ENCODE measurements around the gene COBL. TPM values are rescaled to one million over a fixed set of nuclear protein-coding genes. Genes with fewer than 3 reads are reported as not detected.

COBL gene
- total and polyA plus RNA-seq, 2 of the 4 experiments (the other 2 are of a cell fraction), result under 0.01 TPM; not detected in 1

- intact Hi-C loops (cut with micrococcal nuclease) (loop anchor here (10.0 kb wide), 1 partner anchor 465 kb away; no protein-coding TSS in a partner anchor), in situ Hi-C loops (cut with MboI; ENCODE audit: low sequenced_read_pairs) (loop anchor here (10.0 to 25.0 kb wide), 2 partner anchors 282 to 605 kb away; partner anchors contain the start of gene GRB10), dilution Hi-C loops (cut with HindIII; ENCODE audit: low sequenced_read_pairs, unreplicated experiment) (no loop called here)
- Histone ChIP-seq H3K14ac (replicated peaks; ENCODE audit: low read depth, low read length) (no peak overlapping the region), H3K4me3 (ENCODE audit: insufficient read depth, low read depth, low read length) (no peak overlapping the region), H3K79me1 (ENCODE audit: low read depth in 1 of 2, low read length in 2 of 2) (no peaks in the 10 kb centered on the region), H4K8ac (ENCODE audit: low read depth in 2 of 2, low read length in 2 of 2) (no peak overlapping the region), H2AK5ac (ENCODE audit: low read depth, low read length) (no peak overlapping the region), H3K27me3 (ENCODE audit: control insufficient read depth, insufficient read depth, low read length) (peaks cover 8% of the 10 kb centered on the region; the same call in 1 of the 2 replicates), H3K36me3 (ENCODE audit: control insufficient read depth, insufficient read depth, low read length) (no peaks in the 10 kb centered on the region), H2AK9ac (replicated peaks; ENCODE audit: low read depth, low read length, poor library complexity) (no peak overlapping the region), H2BK120ac (ENCODE audit: low read depth, low read length) (no peak overlapping the region), H3K4me1 (ENCODE audit: control insufficient read depth, insufficient read depth, low read length) (no peaks in the 10 kb centered on the region), H2BK5ac (ENCODE audit: low read depth, low read length, poor library complexity, severe bottlenecking) (no peak overlapping the region), H3K9me1 (ENCODE audit: insufficient read depth, low read length) (no peaks in the 10 kb centered on the region), H3K23ac (ENCODE audit: low read depth, low read length) (no peak overlapping the region), H4K5ac (ENCODE audit: low read depth, low read length) (no peak overlapping the region), H3K4ac (ENCODE audit: low read depth, low read length) (no peak overlapping the region), H2BK15ac (ENCODE audit: low read depth, low read length) (no peak overlapping the region), H3K4me2 (ENCODE audit: low read depth, low read length) (no peak overlapping the region), H3K18ac (ENCODE audit: low read depth, low read length) (no peak overlapping the region), H3K56ac (ENCODE audit: extremely low read depth, insufficient read depth, low read length) (no peak overlapping the region), H3K9me3 (ENCODE audit: control insufficient read depth, insufficient read depth, low read length) (no peaks in the 10 kb centered on the region), H4K91ac (ENCODE audit: insufficient read depth, low read depth, low read length) (no peak overlapping the region), H3K27ac (ENCODE audit: insufficient read depth, low read length) (no peak overlapping the region), H2AFZ (replicated peaks; ENCODE audit: low read length, poor library complexity) (no peak overlapping the region), H3K9ac (ENCODE audit: low read depth, low read length) (no peak overlapping the region), H2BK20ac (ENCODE audit: low read depth, low read length) (no peak overlapping the region), H4K20me1 (ENCODE audit: insufficient read depth, low read length) (no peaks in the 10 kb centered on the region)
- WGBS, 2 experiments (ENCODE audit: extremely low coverage in 2 of 2, insufficient read length in 1 of 2), result no CpG with 5 or more reads among the region's 5 CpGs
- no peak for TF ChIP-seq RCOR1 (IDR thresholded peaks at IDR 0.05; ENCODE audit: insufficient replicate concordance, low read length)
- CTCF ChIA-PET, result interaction anchor here (0.6 to 1.2 kb wide), 2 partner anchors 14 to 91 kb away, joined by 3 read pairs; no protein-coding TSS in a partner anchor
- POLR2A ChIA-PET (ENCODE audit: unreplicated experiment), result no interaction called here
- no peak for ATAC-seq (ENCODE audit: low read depth)
- no peak for DNase-seq
- no TSS peak for BruUV-seq (replicated peaks)
Measured at GRCh38 chr7:51069411-51070083, 247.1 kb downstream of the COBL start.

Data from IMR-90 (cell line).